ENCODE data around the gene TALDO1. TPM values are rescaled to one million over a fixed set of nuclear protein-coding genes. Genes with fewer than 3 reads are reported as not detected.

Gene TALDO1
- total RNA-seq, 4 donors from 2014 or later, result 237 to 459 (median 293) TPM

GRCh38 chr11:773830-774229, 26.6 kb downstream of the TALDO1 start:
- TF ChIP-seq CTCF (IDR thresholded peaks at IDR 0.05; ENCODE audit: low read depth), result no peak

GRCh38 chr11:774873-775592, 27.8 kb downstream of the TALDO1 start:
- TF ChIP-seq CTCF (IDR thresholded peaks at IDR 0.05; ENCODE audit: low read depth), result no peak

GRCh38 chr11:776263-776560, 28.9 kb downstream of the TALDO1 start:
- no peak for TF ChIP-seq CTCF (IDR thresholded peaks at IDR 0.05; ENCODE audit: low read depth)

- TF ChIP-seq CTCF (IDR thresholded peaks at IDR 0.05; ENCODE audit: low read depth), result no peak
Measured at GRCh38 chr11:776561-777287, 29.5 kb downstream of the TALDO1 start.

GRCh38 chr11:777288-778255, 30.3 kb downstream of the TALDO1 start, which contains the start of gene GATD1:
Gene GATD1 (minus strand): TSS chr11:777487. CDS start chr11:777462, 25 bp downstream.
- TF ChIP-seq CTCF (IDR thresholded peaks at IDR 0.05; ENCODE audit: low read depth), result no peak

- no peak for TF ChIP-seq CTCF (IDR thresholded peaks at IDR 0.05; ENCODE audit: low read depth)
Measured at GRCh38 chr11:778976-779954, 32.0 kb downstream of the TALDO1 start.
